ENCODE results near the gene ZNF197. TPM values are rescaled to one million over a fixed set of nuclear protein-coding genes. Genes with fewer than 3 reads are reported as not detected.

ZNF197 gene
- total RNA-seq, 2 experiments from 2014 or later: 2.8 to 4.8 TPM

GRCh38 chr3:44596621-44597020, 28.2 kb upstream of the ZNF197 start:
- DNase-seq (ENCODE audit: low spot score): no peak
- intact Hi-C loops (cut with micrococcal nuclease; ENCODE audit: unreplicated experiment): no loop called here
- CTCF ChIA-PET (ENCODE audit: unreplicated experiment): no interaction called here
- Histone ChIP-seq H2AFZ (ENCODE audit: low read length) (no peak overlapping the region), H3K9me3 (ENCODE audit: low read length) (no peaks in the 10 kb centered on the region), H3K27ac (ENCODE audit: low read depth, low read length, poor library complexity, severe bottlenecking) (no peak overlapping the region), H3K4me1 (ENCODE audit: insufficient read depth, low read length, poor library complexity, severe bottlenecking) (no peaks in the 10 kb centered on the region), H3K36me3 (ENCODE audit: insufficient read depth, low read length) (no peaks in the 10 kb centered on the region), H3K4me2 (ENCODE audit: low read length) (no peak overlapping the region), H3K4me3 (ENCODE audit: low read depth, low read length, poor library complexity, severe bottlenecking) (no peak overlapping the region), H4K20me1 (ENCODE audit: insufficient read depth, low read length) (no peaks in the 10 kb centered on the region), H3K9me2 (ENCODE audit: insufficient read depth, low read length) (no peaks in the 10 kb centered on the region), H3K79me2 (ENCODE audit: insufficient read depth, low read depth, low read length) (no peaks in the 10 kb centered on the region)
- POLR2A ChIA-PET: interaction anchor here (0.5 to 0.9 kb wide), 3 partner anchors 85 to 685 kb away, joined by 3 read pairs; no protein-coding TSS in a partner anchor
- BruUV-seq (replicated peaks): no TSS peak
- TF ChIP-seq CTCF (conservative IDR thresholded peaks at IDR 0.05; ENCODE audit: low read length) (no peak), EZH2phosphoT487 (IDR thresholded peaks at IDR 0.05; ENCODE audit: borderline replicate concordance, low read depth, low read length) (no peak)

- DNase-seq (ENCODE audit: low spot score): no peak
- Histone ChIP-seq H2AFZ (ENCODE audit: low read length) (no peak overlapping the region), H3K9me2 (ENCODE audit: insufficient read depth, low read length) (no peaks in the 10 kb centered on the region), H3K27ac (ENCODE audit: low read depth, low read length, poor library complexity, severe bottlenecking) (no peak overlapping the region), H3K79me2 (ENCODE audit: insufficient read depth, low read depth, low read length) (no peaks in the 10 kb centered on the region), H3K4me3 (ENCODE audit: low read depth, low read length, poor library complexity, severe bottlenecking) (no peak overlapping the region), H3K9me3 (ENCODE audit: low read length) (no peaks in the 10 kb centered on the region), H3K36me3 (ENCODE audit: insufficient read depth, low read length) (no peaks in the 10 kb centered on the region), H3K4me1 (ENCODE audit: insufficient read depth, low read length, poor library complexity, severe bottlenecking) (no peaks in the 10 kb centered on the region), H4K20me1 (ENCODE audit: insufficient read depth, low read length) (no peaks in the 10 kb centered on the region), H3K4me2 (ENCODE audit: low read length) (no peak overlapping the region)
- POLR2A ChIA-PET: no interaction called here
- intact Hi-C loops (cut with micrococcal nuclease; ENCODE audit: unreplicated experiment): no loop called here
- CTCF ChIA-PET (ENCODE audit: unreplicated experiment): no interaction called here
- TF ChIP-seq CTCF (conservative IDR thresholded peaks at IDR 0.05; ENCODE audit: low read length) (no peak), EZH2phosphoT487 (IDR thresholded peaks at IDR 0.05; ENCODE audit: borderline replicate concordance, low read depth, low read length) (no peak)
- no TSS peak for BruUV-seq (replicated peaks)
Measured at GRCh38 chr3:44601749-44602148, 23.1 kb upstream of the ZNF197 start.

GRCh38 chr3:44612678-44613077, 12.2 kb upstream of the ZNF197 start:
- Histone ChIP-seq H3K4me3 (ENCODE audit: low read depth, low read length, poor library complexity, severe bottlenecking) (no peak overlapping the region), H3K4me2 (ENCODE audit: low read length) (no peak overlapping the region), H3K9me3 (ENCODE audit: low read length) (no peaks in the 10 kb centered on the region), H3K9me2 (ENCODE audit: insufficient read depth, low read length) (no peaks in the 10 kb centered on the region), H4K20me1 (ENCODE audit: insufficient read depth, low read length) (no peaks in the 10 kb centered on the region), H3K79me2 (ENCODE audit: insufficient read depth, low read depth, low read length) (no peaks in the 10 kb centered on the region), H3K27ac (ENCODE audit: low read depth, low read length, poor library complexity, severe bottlenecking) (no peak overlapping the region), H3K36me3 (ENCODE audit: insufficient read depth, low read length) (no peaks in the 10 kb centered on the region), H2AFZ (ENCODE audit: low read length) (no peak overlapping the region), H3K4me1 (ENCODE audit: insufficient read depth, low read length, poor library complexity, severe bottlenecking) (no peaks in the 10 kb centered on the region)
- CTCF ChIA-PET (ENCODE audit: unreplicated experiment): no interaction called here
- TF ChIP-seq EZH2phosphoT487 (IDR thresholded peaks at IDR 0.05; ENCODE audit: borderline replicate concordance, low read depth, low read length) (no peak), CTCF (conservative IDR thresholded peaks at IDR 0.05; ENCODE audit: low read length) (no peak)
- BruUV-seq (replicated peaks): no TSS peak
- POLR2A ChIA-PET: interaction anchor here (0.6 to 1.1 kb wide), 3 partner anchors 11 to 133 kb away, joined by 3 to 5 read pairs (median 3); partner anchors contain the start of gene ZNF197
- DNase-seq (ENCODE audit: low spot score): no peak
- intact Hi-C loops (cut with micrococcal nuclease; ENCODE audit: unreplicated experiment): no loop called here

Measured in OCI-LY7 (cell line).